ENCODE data around the gene SYCE3. TPM values are rescaled to one million over a fixed set of nuclear protein-coding genes. Genes with fewer than 3 reads are reported as not detected.
A peak's percentile ranks its signal among the peaks of the same experiment; 100 is the strongest.

SYCE3 gene
- polyA plus RNA-seq, 1 experiment: not detected

DNA sequence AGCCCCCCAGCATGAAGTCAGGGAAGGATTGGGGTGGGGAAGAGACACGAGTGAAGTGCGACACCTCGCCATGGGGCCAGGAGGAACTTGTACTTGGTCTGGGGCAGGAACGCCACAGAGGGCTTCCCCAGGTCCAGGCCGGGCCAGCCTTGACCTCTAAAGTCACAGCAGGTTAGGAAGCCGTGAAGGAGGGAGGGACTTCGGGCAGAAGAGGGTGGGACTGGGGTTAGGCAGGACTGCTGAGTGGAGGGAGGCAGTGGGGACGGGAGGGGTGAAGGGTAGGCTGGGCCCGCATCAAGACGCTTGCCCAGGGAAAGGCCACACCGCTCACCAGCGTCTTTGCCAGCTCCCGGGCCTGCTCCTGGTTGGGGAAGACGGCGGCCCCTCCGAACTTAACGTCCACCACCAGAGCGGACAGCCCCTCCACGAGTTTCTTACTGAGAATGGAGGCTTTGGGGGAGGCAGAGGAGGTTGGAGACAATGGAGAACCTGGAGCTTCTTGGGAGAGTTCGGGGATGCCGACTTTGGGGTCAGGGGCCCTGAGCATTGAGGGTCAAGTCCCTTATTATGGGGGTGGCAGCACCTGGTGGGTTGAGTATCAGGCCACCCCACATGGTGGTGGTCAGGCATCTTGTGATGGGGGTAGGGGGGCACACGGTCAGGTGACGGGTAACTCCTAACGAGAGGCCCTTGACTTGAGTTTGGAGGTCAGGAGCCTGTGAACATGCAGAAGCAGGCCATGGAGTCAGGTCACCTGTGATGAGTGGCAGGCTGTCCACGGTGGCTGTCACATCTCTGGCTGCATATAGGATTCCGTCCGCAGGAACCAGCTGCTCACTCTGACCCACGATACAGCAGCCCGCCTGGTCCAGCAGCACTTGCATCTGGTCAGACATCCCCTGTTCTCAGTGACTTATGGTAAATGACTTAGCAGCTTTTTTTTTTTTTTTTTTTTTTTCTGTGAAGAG is 35.6 kb downstream of the SYCE3 start:
- Histone ChIP-seq H3K27me3 (ENCODE audit: control insufficient read depth, insufficient read depth, low read length) (no peaks in the 10 kb centered on the region), H3K36me3 (ENCODE audit: control insufficient read depth, insufficient read depth, low read length) (peaks cover 19% of the 10 kb centered on the region), H3K4me3 (ENCODE audit: low read depth, low read length) (peak overlapping the region; percentile 75)
- TF ChIP-seq CTCF (IDR thresholded peaks at IDR 0.05; ENCODE audit: insufficient read depth, low read depth, low read length): no peak
- POLR2A ChIA-PET: interaction anchor here (0.6 kb wide), 2 partner anchors 45 to 242 kb away, joined by 3 read pairs; no protein-coding TSS in a partner anchor
- CTCF ChIA-PET: interaction anchor here (0.8 to 1.6 kb wide), 6 partner anchors 12 to 48 kb away, joined by 3 to 4 read pairs (median 3); partner anchors contain the start of gene KLHDC7B
- DNase-seq (ENCODE audit: low read depth): no peak

DNA sequence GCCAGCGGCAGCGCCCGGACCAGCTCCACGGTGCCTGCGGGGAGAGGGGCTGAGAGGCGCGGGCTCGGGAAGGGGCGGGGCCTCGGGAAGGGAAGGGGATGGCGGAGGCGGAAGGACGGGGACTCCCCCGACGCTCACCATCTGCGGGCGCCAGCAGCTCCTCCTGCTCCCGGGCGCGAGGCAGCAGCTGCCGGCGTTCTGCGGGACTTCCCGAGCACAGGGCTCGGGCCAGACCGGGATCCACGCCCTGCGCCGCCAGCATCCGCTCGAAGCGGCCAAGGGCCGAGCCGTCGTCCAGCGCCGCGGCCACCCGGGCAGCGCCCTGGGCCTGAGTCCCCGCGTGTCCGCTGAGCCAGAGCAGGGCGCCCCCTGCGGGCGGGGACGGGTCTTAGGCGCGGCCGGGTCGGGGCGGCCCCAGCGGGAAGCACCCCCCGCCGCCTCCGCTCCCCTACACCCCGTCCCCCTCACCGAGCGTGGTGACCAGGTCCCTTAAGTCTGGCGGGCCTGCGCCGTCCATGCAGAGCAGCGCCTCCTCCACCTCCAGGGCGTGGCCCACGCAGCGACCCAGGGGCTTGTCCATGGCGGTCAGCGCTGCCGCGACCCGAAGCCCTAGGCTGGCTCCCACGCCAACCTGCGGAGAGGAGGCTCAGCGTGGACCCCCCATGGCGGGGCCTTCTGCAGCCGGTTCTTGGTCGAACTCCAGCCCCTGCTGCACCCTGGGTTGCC is 36.4 kb downstream of the SYCE3 start:
- POLR2A ChIA-PET: interaction anchor here (1.4 kb wide), 1 partner anchor 18 kb away, joined by 9 read pairs; the partner anchor contains the start of genes LMF2 and NCAPH2
- Histone ChIP-seq H3K36me3 (ENCODE audit: control insufficient read depth, insufficient read depth, low read length) (peaks cover 24% of the 10 kb centered on the region), H3K27me3 (ENCODE audit: control insufficient read depth, insufficient read depth, low read length) (no peaks in the 10 kb centered on the region), H3K4me3 (ENCODE audit: low read depth, low read length) (peak overlapping the region; percentile 75)
- CTCF ChIA-PET: interaction anchor here (0.7 to 2.2 kb wide), 28 partner anchors 9 to 288 kb away, joined by 3 to 22 read pairs (median 4); partner anchors contain the start of genes CHKB, CPT1B, HDAC10 and KLHDC7B
- no peak; the same call in 1 of the 2 replicates for TF ChIP-seq CTCF (IDR thresholded peaks at IDR 0.05; ENCODE audit: insufficient read depth, low read depth, low read length)
- DNase-seq (ENCODE audit: low read depth): no peak

DNA sequence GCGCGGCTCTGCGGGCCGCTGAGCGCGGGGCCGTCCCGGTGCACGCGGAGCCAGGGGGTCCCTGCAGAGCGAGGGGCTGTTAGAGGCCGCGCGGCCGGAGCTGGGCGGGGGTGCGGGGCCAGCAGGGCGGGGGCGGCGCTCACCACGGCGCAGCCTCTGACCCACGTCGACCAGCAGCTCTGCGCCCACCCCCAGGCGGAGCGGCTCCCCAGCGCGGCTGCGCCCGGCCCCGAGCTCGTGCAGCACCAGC is 36.9 kb downstream of the SYCE3 start:
- ChIA-PET CTCF (interaction anchor here (0.7 to 2.2 kb wide), 25 partner anchors 10 to 287 kb away, joined by 3 to 22 read pairs (median 6); partner anchors contain the start of genes CHKB, CPT1B, HDAC10 and KLHDC7B), POLR2A (interaction anchor here (0.5 to 1.4 kb wide), 3 partner anchors 13 to 20 kb away, joined by 3 to 9 read pairs (median 4); partner anchors contain the start of genes KLHDC7B, LMF2 and NCAPH2)
- peaks cover 24% of the 10 kb centered on the region for H3K36me3 ChIP-seq (ENCODE audit: control insufficient read depth, insufficient read depth, low read length)
- no peak for DNase-seq (ENCODE audit: low read depth)
- peak overlapping the region; percentile 75 for H3K4me3 ChIP-seq (ENCODE audit: low read depth, low read length)
- H3K27me3 ChIP-seq (ENCODE audit: control insufficient read depth, insufficient read depth, low read length): no peaks in the 10 kb centered on the region
- TF ChIP-seq CTCF (IDR thresholded peaks at IDR 0.05; ENCODE audit: insufficient read depth, low read depth, low read length): no peak

GRCh38 chr22:50525104-50525857 is 37.4 kb downstream of the SYCE3 start, which contains the start of gene SCO2:
Gene SCO2 (minus strand): TSS chr22:50525598. CDS start chr22:50524411, 1,187 bp downstream.
- Histone ChIP-seq H3K36me3 (ENCODE audit: control insufficient read depth, insufficient read depth, low read length) (peaks cover 24% of the 10 kb centered on the region), H3K27me3 (ENCODE audit: control insufficient read depth, insufficient read depth, low read length) (no peaks in the 10 kb centered on the region), H3K4me3 (ENCODE audit: low read depth, low read length) (peak within 1 kb of the TSS; percentile 75)
- peak; percentile 42 for TF ChIP-seq CTCF (IDR thresholded peaks at IDR 0.05; ENCODE audit: insufficient read depth, low read depth, low read length)
- DNase-seq (ENCODE audit: low read depth): peak; percentile 69
- CTCF ChIA-PET: interaction anchor here (0.7 to 2.2 kb wide), 25 partner anchors 9 to 287 kb away, joined by 3 to 22 read pairs (median 6); partner anchors contain the start of genes CHKB, CPT1B, HDAC10 and KLHDC7B
- POLR2A ChIA-PET: interaction anchor here (0.5 to 1.4 kb wide), 4 partner anchors 13 to 112 kb away, joined by 3 to 14 read pairs (median 6); partner anchors contain the start of genes KLHDC7B, LMF2 and NCAPH2

All from BJ (cell line).